SK-N-SH (cell line): Measurements from ENCODE around the gene ARID1B.

ENCODE experiments used
- EZH2phosphoT487 ChIP-seq: fragments of 200-600 bp; sonication (generic); IDR thresholded peaks from 2 replicates; pipeline ENCODE4 v1.6.1; 2017; ENCODE audit warnings: low read depth, mixed run types, mild to moderate bottlenecking, antibody characterized with exemption, moderate library complexity, borderline replicate concordance
- TAF1 ChIP-seq: IDR thresholded peaks from 2 replicates; pipeline ENCODE4 v1.6.1; 2012; ENCODE audit warnings: low read depth, mild to moderate bottlenecking, low read length, moderate library complexity, borderline replicate concordance
- TF ChIP-seq, protein P1 (sequence below): fragments of 200-600 bp; sonication (generic); IDR thresholded peaks from 2 replicates; pipeline ENCODE4 v1.6.1; 2017; ENCODE audit warnings: antibody characterized with exemption, mild to moderate bottlenecking, moderate library complexity
- TF ChIP-seq, protein P2 (sequence below): IDR thresholded peaks from 2 replicates; pipeline ENCODE4 v1.6.1; 2012; ENCODE audit warnings: mild to moderate bottlenecking, low read depth, low read length, moderate library complexity

DNA sequence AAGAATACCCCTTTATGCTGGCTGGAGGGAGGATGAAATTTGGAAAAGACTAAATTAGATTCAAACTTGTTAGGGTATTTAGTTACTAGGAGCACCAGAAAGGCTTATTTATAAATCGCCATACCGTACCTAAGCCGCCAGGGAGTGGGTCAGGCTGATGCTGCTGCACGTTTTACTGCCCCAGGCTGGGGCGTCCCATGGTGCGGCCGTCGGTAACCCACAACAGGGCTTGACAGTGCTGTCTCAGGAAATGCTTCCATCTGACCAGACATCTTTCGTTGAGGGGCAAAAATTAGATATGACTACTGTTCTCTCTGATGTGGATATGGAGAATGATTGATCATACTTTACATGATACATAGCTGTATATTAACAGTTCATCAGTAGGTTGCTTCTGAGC lies 52.9 kb downstream of the ARID1B start:
- TF ChIP-seq EZH2phosphoT487 (no peak), TAF1 (no peak)
- TF ChIP-seq, protein P1, sequence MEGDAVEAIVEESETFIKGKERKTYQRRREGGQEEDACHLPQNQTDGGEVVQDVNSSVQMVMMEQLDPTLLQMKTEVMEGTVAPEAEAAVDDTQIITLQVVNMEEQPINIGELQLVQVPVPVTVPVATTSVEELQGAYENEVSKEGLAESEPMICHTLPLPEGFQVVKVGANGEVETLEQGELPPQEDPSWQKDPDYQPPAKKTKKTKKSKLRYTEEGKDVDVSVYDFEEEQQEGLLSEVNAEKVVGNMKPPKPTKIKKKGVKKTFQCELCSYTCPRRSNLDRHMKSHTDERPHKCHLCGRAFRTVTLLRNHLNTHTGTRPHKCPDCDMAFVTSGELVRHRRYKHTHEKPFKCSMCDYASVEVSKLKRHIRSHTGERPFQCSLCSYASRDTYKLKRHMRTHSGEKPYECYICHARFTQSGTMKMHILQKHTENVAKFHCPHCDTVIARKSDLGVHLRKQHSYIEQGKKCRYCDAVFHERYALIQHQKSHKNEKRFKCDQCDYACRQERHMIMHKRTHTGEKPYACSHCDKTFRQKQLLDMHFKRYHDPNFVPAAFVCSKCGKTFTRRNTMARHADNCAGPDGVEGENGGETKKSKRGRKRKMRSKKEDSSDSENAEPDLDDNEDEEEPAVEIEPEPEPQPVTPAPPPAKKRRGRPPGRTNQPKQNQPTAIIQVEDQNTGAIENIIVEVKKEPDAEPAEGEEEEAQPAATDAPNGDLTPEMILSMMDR: no peak
- TF ChIP-seq, protein P2, sequence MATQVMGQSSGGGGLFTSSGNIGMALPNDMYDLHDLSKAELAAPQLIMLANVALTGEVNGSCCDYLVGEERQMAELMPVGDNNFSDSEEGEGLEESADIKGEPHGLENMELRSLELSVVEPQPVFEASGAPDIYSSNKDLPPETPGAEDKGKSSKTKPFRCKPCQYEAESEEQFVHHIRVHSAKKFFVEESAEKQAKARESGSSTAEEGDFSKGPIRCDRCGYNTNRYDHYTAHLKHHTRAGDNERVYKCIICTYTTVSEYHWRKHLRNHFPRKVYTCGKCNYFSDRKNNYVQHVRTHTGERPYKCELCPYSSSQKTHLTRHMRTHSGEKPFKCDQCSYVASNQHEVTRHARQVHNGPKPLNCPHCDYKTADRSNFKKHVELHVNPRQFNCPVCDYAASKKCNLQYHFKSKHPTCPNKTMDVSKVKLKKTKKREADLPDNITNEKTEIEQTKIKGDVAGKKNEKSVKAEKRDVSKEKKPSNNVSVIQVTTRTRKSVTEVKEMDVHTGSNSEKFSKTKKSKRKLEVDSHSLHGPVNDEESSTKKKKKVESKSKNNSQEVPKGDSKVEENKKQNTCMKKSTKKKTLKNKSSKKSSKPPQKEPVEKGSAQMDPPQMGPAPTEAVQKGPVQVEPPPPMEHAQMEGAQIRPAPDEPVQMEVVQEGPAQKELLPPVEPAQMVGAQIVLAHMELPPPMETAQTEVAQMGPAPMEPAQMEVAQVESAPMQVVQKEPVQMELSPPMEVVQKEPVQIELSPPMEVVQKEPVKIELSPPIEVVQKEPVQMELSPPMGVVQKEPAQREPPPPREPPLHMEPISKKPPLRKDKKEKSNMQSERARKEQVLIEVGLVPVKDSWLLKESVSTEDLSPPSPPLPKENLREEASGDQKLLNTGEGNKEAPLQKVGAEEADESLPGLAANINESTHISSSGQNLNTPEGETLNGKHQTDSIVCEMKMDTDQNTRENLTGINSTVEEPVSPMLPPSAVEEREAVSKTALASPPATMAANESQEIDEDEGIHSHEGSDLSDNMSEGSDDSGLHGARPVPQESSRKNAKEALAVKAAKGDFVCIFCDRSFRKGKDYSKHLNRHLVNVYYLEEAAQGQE: no peak
